H54 (cell line): ENCODE results near the gene NXPE3.

Experiments
- DNase-seq: peaks from one replicate; pipeline ENCODE4 v3.0.0; 2011; ENCODE audit warnings: low spot score, mixed read lengths; ENCODE audit not compliant: insufficient read length
- FAIRE-seq: peaks from 3 replicates; lab custom pipeline; 2011; peaks lifted over from hg19 to GRCh38; lab: Jason Lieb, UNC
- POLR2A ChIP-seq: IDR thresholded peaks from 2 replicates; pipeline ENCODE4 v1.6.1; 2011; ENCODE audit warnings: low read depth, mild to moderate bottlenecking, low read length

NXPE3 gene

DNA sequence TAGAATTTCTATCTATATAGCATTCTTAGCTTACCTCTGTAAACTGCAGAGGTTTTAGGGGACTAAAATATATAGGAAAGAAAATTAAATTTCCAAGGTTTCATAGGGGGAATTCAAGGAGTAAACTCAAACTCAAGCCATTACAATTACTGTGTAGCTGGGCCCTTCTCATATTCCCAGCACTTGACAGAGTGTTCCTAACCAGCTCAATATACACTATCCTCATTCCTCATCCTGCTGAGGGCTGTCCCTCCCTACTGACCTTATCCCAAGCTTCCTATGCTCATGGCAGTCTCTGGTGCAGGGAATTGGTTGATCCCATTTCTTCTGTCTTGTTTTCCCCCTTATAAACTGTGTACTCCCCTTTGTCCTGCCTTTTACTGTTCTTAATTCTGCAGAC lies 33.9 kb downstream of the NXPE3 start:
- FAIRE-seq (no peak), DNase-seq (no peak)
- TF ChIP-seq POLR2A: no peak

DNA sequence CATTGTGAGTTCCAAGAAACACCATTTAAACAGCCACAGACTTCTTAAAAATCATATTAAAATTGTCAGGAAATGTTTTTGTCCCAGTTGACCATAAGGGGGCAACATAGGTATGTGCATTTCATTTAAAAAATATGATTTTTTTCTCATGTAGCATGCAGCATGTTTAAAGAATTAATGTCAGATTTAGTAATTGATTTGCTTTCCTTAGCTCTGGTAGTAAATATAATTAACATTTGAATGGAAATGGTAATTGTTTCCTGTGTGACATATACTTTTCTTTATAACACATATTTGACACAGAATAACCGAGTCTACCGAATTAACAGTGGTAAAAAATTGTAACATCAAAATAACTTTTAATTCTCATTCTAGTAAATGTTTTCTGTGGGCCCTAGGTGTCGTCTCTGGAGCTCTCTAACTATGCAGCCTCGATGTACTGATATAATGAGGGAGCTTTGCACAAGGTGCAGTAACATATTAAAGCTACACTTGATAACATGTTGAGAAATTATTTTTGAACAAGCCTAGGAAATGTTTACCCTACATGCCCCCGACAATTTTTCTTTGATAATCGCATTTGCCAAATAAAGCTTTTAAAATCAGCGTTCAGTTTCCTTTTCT lies 34.9 kb downstream of the NXPE3 start:
- no peak for DNase-seq
- no peak for TF ChIP-seq POLR2A
- peak; percentile 27 for FAIRE-seq

GRCh38 chr3:101814835-101815234 lies 35.8 kb downstream of the NXPE3 start:
- FAIRE-seq: no peak
- TF ChIP-seq POLR2A: no peak
- DNase-seq: no peak

- no peak for TF ChIP-seq POLR2A
- peak; percentile 48 for FAIRE-seq
- DNase-seq: no peak
These were observed 37.5 kb downstream of the NXPE3 start for GRCh38 chr3:101816215-101817149.

DNA sequence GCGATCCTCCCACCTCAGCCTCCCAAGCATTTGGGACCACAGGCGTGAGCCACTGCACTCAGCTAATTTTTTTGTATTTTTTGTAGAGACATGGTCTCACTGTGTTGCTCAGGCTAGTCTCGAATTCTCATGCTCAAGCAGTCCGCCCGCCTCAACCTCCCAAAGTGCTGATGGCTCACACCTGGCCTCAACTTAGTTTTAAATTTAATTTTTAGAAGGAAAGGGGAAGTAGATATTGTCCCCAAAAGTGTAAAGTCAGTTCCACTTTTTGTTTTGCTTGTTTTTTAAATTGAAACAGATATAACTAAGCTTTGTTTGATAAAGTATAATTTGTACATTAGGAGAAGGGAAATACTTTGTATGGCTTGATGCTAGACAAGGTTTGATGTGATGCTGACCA lies 39.0 kb downstream of the NXPE3 start:
- no peak for DNase-seq
- TF ChIP-seq POLR2A: no peak
- FAIRE-seq: no peak

DNA sequence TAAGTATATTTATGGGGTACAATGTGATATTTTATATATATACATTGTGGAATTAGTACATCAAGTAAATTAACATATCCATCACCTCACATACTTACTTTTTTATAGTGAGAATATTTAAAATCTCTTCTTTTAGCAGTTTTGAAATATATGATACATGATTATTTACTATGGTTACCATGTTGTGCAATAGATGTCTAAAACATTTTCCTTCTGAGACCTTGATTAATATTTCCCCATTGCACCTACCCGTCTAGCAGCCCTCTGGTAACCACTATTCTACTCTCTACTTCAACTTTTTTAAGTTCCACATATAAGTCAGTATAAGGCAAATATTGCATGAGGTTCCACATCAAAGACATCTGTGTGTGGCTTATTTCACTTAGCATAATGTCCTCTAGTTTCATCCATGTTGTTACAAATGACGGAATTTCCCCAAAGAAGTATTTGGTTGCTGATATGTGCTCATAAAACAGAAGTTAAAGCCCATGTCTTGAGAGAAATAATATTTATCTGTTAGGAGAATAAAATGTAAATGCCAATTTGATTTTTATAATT lies 40.7 kb downstream of the NXPE3 start:
- FAIRE-seq: no peak
- DNase-seq: no peak
- TF ChIP-seq POLR2A: no peak

GRCh38 chr3:101821503-101821902 lies 42.5 kb downstream of the NXPE3 start:
- FAIRE-seq: no peak
- no peak for DNase-seq
- TF ChIP-seq POLR2A: no peak

- no peak for TF ChIP-seq POLR2A
- no peak for FAIRE-seq
- no peak for DNase-seq
These were observed 44.5 kb downstream of the NXPE3 start for GRCh38 chr3:101823525-101823924.

GRCh38 chr3:101824702-101825101 lies 45.7 kb downstream of the NXPE3 start:
- no peak for TF ChIP-seq POLR2A
- DNase-seq (no peak), FAIRE-seq (no peak)

DNA sequence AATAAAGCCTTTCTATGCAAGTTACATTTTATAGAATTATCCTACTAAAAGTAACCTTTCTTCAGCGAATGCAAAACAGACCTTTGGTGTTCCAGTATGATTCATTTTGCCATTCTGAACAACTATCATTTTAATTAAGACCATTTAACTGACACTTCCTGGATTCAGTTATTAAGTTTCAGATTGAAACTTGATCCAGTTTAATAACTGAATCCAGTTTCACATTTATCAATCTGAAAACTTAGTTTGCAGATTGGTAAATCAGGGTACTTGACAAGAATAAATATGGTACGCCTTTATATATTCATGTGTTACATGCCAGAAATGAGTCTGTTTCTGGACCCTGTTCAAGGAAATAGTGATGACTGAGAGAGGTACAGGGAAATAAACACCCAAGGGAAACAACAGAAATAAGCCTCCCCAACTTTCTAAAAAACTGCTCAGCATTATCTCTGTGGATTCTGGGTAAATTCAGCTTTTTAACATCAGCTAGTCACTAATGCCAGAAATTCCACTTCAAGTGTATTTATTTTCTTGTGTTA lies 47.0 kb downstream of the NXPE3 start:
- peak; percentile 65 for FAIRE-seq
- TF ChIP-seq POLR2A: no peak
- no peak for DNase-seq

DNA sequence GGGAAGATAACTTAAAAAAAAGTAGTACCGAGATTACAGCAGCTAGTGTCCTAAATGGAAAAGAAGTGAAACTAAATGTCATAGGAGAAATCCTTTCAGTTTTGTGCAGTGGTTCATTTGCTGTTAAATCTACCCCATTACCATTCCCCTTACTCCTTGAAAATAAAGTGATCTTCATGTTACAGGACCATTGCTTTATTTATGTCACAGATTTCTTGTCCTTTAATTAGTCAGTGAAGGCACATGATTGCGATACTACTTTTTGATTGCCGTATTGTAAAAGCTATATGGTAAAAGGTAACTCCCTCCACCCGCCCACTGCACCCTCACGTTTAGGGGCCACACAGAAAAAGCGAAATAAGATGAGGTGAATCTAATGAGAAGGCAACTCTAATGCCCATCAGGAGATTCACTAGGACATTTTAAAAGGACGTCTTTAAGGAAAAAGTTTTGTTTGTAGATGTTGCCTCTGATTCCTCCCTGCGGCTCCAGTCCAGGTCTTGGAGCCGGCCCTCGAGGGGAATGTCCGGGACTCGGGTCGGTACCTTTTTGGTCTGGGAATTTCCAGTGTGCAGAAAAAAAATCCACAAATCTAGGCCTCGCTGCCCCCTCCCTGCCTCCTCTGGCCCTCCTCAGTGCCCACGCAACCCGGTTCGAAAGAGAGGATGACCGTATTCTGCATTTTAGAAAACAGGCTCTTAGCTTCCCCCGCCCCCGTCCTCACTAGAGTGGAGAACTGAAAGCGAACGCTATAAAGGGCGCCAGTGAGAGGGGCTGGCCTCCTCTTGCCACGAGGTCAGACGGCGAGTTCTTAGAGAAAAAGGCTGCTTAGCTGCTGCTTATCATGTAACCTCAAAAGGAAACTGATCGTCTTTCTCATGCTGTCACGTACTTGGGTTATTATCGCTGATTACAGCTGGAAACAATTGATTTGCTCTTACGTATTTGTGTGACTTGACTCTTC lies 48.5 kb downstream of the NXPE3 start:
- FAIRE-seq (peak; percentile 93), DNase-seq (no peak)
- TF ChIP-seq POLR2A: 0 out of 2 replicates have a peak, but pooled peaks have one; percentile 26

DNA sequence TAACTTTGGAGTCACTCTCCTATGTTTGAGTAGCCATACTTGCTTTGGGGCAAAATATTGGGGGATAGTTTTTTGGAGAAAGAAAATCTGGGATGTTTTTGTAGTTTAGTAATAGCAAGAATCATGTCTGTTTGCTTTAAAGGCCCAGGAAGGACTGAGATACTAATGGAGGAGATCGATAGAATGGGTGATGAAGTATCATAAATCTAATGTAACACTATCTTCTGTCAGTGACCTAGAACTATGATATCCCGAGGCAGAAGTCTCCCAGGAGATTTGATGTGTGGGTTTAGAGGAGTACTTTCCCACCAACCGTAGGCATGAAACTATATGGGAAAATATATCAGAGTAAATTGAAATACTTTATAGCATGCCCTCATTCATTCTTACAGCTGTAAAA lies 49.3 kb downstream of the NXPE3 start:
- no peak for TF ChIP-seq POLR2A
- DNase-seq: no peak
- FAIRE-seq: no peak
